Fibroblast of skin of abdomen (primary cell): Measurements from ENCODE around the gene HDAC3.
A peak's percentile ranks its signal among the peaks of the same experiment; 100 is the strongest.

Source experiments
- DNase-seq: peaks from one replicate; pipeline ENCODE4 v3.0.0-alpha.2; 2013

The HDAC3 gene

GRCh38 chr5:141598391-141599345 lies 38.0 kb downstream of the HDAC3 start:
- DNase-seq: peak; percentile 47

GRCh38 chr5:141597814-141598213 lies 38.8 kb downstream of the HDAC3 start:
- no peak for DNase-seq

GRCh38 chr5:141597394-141597793 lies 39.3 kb downstream of the HDAC3 start:
- no peak for DNase-seq

GRCh38 chr5:141596867-141597266 lies 39.8 kb downstream of the HDAC3 start:
- no peak for DNase-seq

- DNase-seq: no peak
These were observed 46.5 kb downstream of the HDAC3 start for GRCh38 chr5:141590127-141590526.

- DNase-seq: no peak
These were observed 50.4 kb downstream of the HDAC3 start for GRCh38 chr5:141586246-141586645.

- DNase-seq: no peak
These were observed 51.1 kb downstream of the HDAC3 start for GRCh38 chr5:141585594-141585993.

- DNase-seq: no peak
These were observed 62.5 kb downstream of the HDAC3 start for GRCh38 chr5:141574122-141574510.

GRCh38 chr5:141573489-141574121 lies 63.0 kb downstream of the HDAC3 start:
- no peak for DNase-seq
